Nephron progenitor cell (in vitro differentiated cells): ENCODE measurements around the gene RPS3.

Experiments used
- DNase-seq: peaks from one replicate; pipeline ENCODE4 v3.0.0; 2021
- H3K27ac Mint-ChIP-seq: 2 replicates; pipeline ENCODE4 v1.8.0; 2021; ENCODE audit warnings: mild to moderate bottlenecking, moderate library complexity, mixed read lengths
- H3K27me3 Mint-ChIP-seq: 2 replicates; pipeline ENCODE4 v1.8.0; 2021; ENCODE audit warnings: mild to moderate bottlenecking, low read depth, mixed read lengths; ENCODE audit not compliant: poor library complexity
- H3K36me3 Mint-ChIP-seq: 2 replicates; pipeline ENCODE4 v1.8.0; 2021; ENCODE audit warnings: low read depth, mixed read lengths
- H3K4me1 Mint-ChIP-seq: 2 replicates; pipeline ENCODE4 v1.8.0; 2021; ENCODE audit warnings: mixed read lengths
- H3K4me3 Mint-ChIP-seq: 2 replicates; pipeline ENCODE4 v1.8.0; 2021; ENCODE audit warnings: mild to moderate bottlenecking, moderate library complexity, mixed read lengths
- H3K9me3 Mint-ChIP-seq: 2 replicates; pipeline ENCODE4 v1.8.0; 2021; ENCODE audit warnings: mild to moderate bottlenecking, moderate library complexity, mixed read lengths
- TF ChIP-seq, protein P1 (sequence below): fragments of 200-600 bp; sonication (generic); IDR thresholded peaks from 2 replicates; pipeline ENCODE4 v1.5.0; 2021; ENCODE audit warnings: antibody characterized with exemption

RPS3 gene

DNA sequence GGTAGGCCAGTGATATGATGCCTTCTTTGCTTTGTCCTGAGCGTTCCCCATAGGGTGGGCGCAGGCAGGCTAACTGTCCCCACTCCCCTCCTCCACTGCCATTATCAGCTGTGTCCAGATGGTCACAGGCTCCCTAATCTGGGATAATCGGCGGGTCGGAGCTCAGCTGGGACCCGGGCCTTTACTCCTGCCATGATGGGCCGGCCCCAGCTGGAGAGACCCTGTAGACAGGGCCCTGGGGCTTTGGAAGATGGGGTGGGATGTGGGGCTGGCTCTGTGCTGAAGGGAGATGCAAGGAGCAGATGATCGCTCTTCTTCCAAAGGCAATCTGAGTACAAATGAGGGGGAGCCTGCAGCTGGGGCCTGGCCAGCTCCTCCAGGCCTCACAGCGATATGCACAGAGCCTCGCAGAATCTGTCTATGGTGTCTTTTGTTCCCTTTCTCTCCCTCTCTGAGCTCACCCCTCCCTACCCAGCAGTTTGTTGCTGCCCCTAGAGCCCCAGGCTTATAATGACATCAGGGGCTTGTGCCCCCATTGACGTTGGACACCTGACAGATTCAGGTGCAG, 21.8 kb downstream of the RPS3 start:
- Mint-ChIP-seq H3K27me3 (peaks cover 9% of the 10 kb centered on the region), H3K36me3 (peaks cover 42% of the 10 kb centered on the region), H3K4me3 (no peak overlapping the region), H3K27ac (no peak overlapping the region), H3K4me1 (peaks cover 16% of the 10 kb centered on the region), H3K9me3 (no peaks in the 10 kb centered on the region)
- no peak for DNase-seq
- TF ChIP-seq, protein P1, sequence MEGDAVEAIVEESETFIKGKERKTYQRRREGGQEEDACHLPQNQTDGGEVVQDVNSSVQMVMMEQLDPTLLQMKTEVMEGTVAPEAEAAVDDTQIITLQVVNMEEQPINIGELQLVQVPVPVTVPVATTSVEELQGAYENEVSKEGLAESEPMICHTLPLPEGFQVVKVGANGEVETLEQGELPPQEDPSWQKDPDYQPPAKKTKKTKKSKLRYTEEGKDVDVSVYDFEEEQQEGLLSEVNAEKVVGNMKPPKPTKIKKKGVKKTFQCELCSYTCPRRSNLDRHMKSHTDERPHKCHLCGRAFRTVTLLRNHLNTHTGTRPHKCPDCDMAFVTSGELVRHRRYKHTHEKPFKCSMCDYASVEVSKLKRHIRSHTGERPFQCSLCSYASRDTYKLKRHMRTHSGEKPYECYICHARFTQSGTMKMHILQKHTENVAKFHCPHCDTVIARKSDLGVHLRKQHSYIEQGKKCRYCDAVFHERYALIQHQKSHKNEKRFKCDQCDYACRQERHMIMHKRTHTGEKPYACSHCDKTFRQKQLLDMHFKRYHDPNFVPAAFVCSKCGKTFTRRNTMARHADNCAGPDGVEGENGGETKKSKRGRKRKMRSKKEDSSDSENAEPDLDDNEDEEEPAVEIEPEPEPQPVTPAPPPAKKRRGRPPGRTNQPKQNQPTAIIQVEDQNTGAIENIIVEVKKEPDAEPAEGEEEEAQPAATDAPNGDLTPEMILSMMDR, result no peak

DNA sequence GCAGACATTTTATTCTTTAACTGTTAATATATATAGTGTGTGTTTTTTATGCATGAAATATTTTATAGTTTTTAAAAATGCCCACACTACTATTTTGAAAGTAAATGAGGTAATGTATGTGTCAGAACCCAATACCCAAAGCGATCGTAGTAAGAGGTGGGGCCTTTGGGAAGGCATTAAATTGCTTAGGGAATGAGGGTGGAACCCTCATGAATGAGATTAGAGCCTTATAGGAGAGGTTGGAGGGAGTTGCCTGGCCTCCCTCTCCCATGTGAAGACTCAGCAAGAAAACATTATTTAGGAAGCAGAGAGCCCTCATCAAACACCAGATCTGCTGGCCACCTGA, 22.6 kb downstream of the RPS3 start:
- DNase-seq, result no peak
- no peak overlapping the region for H3K27ac Mint-ChIP-seq
- no peak overlapping the region for H3K4me3 Mint-ChIP-seq
- no peaks in the 10 kb centered on the region for H3K9me3 Mint-ChIP-seq
- peaks cover 16% of the 10 kb centered on the region for H3K27me3 Mint-ChIP-seq
- TF ChIP-seq, protein P1, result no peak
- peaks cover 38% of the 10 kb centered on the region for H3K36me3 Mint-ChIP-seq
- peaks cover 16% of the 10 kb centered on the region for H3K4me1 Mint-ChIP-seq

DNA sequence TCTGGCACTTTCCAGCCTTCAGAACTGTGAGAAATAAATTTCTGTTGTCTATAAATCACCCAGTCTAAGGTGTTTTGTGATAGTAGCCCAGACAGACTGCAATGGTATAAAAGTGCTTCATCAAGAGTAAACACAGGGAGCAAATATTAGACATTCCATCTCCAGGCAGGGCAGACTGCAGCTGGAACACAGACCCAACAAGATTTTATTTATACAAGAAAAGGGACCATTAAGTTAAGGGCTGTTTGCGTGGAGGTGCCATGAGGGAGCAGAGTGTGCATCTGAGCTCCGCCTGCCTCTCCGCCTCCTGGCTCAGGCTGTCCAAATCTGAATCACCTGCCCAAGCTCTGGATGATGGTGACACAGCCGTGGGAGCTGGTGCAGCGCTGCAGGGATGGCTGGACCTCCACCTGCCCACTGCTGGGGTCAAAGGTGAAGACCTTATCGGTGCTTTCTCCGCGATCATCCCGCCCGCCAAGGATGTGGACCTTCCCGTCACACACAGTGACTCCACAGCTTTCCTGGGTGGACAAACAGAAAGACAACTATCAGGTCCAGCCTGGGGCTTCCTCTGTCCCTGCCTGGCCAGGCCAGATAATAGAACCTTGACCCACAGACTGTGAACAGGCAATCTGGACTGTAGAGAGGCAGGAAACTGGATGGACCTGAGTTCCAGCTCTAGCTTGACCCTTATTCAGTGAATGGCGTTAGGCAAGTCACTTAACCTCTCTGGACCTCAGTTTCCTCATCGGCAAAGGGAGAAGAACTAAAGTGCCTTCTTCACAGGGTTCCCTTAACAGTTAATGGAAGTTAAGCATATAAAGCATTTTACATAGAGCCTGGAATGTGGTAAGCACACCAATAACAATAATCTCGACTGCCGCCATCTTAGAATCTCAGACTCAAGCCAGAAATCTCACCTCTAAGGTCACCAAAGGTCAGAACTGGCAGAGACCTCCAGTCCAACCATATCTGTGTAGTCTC, 23.2 kb downstream of the RPS3 start:
- Mint-ChIP-seq H3K4me3 (no peak overlapping the region), H3K9me3 (no peaks in the 10 kb centered on the region), H3K27ac (no peak overlapping the region), H3K4me1 (peaks cover 16% of the 10 kb centered on the region), H3K27me3 (peaks cover 23% of the 10 kb centered on the region), H3K36me3 (peaks cover 35% of the 10 kb centered on the region)
- no peak for DNase-seq
- TF ChIP-seq, protein P1, result no peak

DNA sequence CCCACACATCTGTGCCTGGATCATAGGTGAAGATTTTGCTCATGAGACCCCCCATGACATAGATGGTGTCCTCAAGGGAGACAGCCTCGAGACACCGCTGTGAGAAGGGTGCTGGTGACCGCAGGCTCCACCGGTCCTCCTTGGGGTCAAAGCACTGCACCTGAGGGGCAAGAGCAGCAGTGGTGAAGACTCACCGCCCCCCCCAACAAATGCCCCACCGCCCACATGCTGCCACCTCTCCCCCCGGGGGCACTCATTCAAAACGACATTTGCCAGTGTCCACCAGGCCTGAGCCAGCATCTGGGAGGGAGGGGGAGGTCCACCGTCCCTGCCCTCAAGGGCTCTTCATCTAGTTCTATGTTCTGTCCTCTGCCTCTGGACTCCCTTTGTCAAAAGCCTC, 24.4 kb downstream of the RPS3 start:
- no peak for DNase-seq
- TF ChIP-seq, protein P1, result no peak
- Mint-ChIP-seq H3K27me3 (peaks cover 35% of the 10 kb centered on the region), H3K9me3 (peaks cover 10% of the 10 kb centered on the region), H3K4me3 (no peak overlapping the region), H3K4me1 (peaks cover 16% of the 10 kb centered on the region), H3K27ac (no peak overlapping the region), H3K36me3 (peaks cover 43% of the 10 kb centered on the region)

DNA sequence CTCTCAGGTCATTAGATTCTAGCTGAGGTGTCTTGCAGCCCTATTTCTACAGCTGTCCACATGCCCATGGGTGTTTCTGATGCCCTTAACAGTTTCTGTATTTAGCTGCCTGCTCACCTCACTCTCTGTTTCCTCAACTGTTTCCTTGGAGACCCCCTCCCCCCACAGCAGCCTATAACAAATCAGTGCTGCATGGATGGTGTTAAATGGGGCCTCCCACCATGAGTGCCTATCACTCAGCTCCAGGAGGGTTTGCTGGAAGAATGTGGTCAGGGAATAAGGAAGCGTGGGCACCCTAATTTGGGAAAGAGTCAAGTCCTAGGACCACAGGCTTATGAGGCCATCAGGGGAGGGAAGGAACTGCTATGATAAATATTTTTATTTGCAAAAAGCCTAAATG, 25.1 kb downstream of the RPS3 start:
- peaks cover 41% of the 10 kb centered on the region for H3K27me3 Mint-ChIP-seq
- TF ChIP-seq, protein P1, result no peak
- H3K4me3 Mint-ChIP-seq, result no peak overlapping the region
- peaks cover 17% of the 10 kb centered on the region for H3K9me3 Mint-ChIP-seq
- peaks cover 16% of the 10 kb centered on the region for H3K4me1 Mint-ChIP-seq
- no peak for DNase-seq
- no peak overlapping the region for H3K27ac Mint-ChIP-seq
- peaks cover 49% of the 10 kb centered on the region for H3K36me3 Mint-ChIP-seq
